HEK293T (cell line): ENCODE measurements around the gene DOK5.

ENCODE experiments used
- ELF4 ChIP-seq: fragments of 450-650 bp; IDR thresholded peaks from 2 replicates; pipeline ENCODE4 v1.6.1; 2017; ENCODE audit warnings: antibody characterized with exemption
- FOXA1 ChIP-seq: fragments of 450-650 bp; IDR thresholded peaks from 2 replicates; pipeline ENCODE4 v1.6.1; 2016; ENCODE audit warnings: mild to moderate bottlenecking
- HDGF ChIP-seq: fragments of 450-650 bp; IDR thresholded peaks from 2 replicates; pipeline ENCODE4 v1.6.1; 2017; ENCODE audit warnings: antibody characterized with exemption, borderline replicate concordance
- SP1 ChIP-seq: fragments of 450-650 bp; IDR thresholded peaks from 2 replicates; pipeline ENCODE4 v1.6.1; 2017

DNA sequence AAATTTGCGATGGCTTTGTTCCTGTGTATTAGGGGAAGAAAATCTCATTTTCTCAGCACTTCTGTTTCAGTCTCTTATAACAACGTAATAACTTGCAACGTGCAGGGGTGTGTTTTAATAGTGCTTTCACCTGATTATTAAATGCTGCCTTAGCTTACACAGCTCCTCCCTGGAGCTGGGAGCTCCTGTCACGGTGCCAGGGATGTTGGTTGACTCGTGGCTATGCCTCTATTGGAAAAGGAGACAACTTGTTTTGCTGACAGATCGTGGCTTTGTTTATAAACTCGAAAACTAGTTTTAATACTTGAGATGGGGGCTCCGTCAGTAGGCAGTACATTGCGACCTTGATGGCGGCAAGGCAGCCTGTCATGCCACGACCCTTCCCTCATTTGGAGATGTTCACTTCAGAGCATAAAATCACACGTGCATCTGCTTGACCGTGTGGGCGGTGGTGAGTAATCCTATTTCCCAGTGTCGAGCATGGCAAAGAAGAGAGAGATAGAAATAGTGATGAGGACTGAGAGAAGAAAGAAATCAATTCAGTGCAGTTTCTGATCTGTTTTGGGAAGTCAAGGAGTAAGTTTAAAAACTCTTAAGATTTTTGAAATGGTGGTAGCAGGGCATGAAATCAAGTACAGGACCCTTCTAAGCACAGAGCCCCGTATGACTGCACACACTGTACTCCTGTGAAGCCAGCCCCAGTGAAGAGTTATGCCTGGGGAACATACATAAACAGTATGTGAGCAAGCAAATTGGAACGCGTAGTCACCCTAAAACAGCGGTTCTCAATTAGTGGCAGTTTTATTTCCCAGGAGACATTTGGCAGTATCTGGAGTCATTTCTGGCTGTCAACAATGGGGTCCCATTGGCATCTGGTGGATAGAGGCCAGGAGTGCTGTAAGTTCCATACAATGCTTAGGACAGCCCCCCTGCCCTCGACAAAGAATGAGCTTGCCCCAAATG is 147.2 kb downstream of the DOK5 start:
- no peak for TF ChIP-seq HDGF
- no peak for TF ChIP-seq SP1
- no peak for TF ChIP-seq FOXA1
- TF ChIP-seq ELF4: no peak
